SK-N-SH (cell line): ENCODE results near the gene CORO6. TPM values are rescaled to one million over a fixed set of nuclear protein-coding genes. Genes with fewer than 3 reads are reported as not detected.

Source experiments
- CTCF ChIA-PET: fragments of 300-600, 350-600 bp; formaldehyde crosslinking; extraction: SDS; loops from one replicate; lab custom pipeline; 2021; lab: Yijun Ruan, JAX
- POLR2A ChIA-PET: fragments of 350-600 bp; sonication (Branson Sonifier 250); formaldehyde crosslinking; extraction: SDS; loops from one replicate; lab custom pipeline; 2020; ENCODE audit warnings: antibody characterized with exemption, inconsistent platforms; lab: Yijun Ruan, JAX
- DNase-seq: peaks from one replicate; pipeline ENCODE4 v3.0.0; 2012
- H2AFZ ChIP-seq: fragments of 200-600 bp; sonication (generic); 2 replicates; pipeline ENCODE4 v1.8.1; 2016; ENCODE audit warnings: antibody characterized with exemption, mild to moderate bottlenecking, low read depth
- H3F3A ChIP-seq: fragments of 200-600 bp; sonication (generic); replicated peaks from 2 replicates; pipeline ENCODE3; 2016; ENCODE audit warnings: antibody characterized with exemption, mild to moderate bottlenecking; ENCODE audit not compliant: insufficient read depth
- H3K27ac ChIP-seq, 2 experiments: fragments of 200-500 bp in 1 of 2; fragments of 200-600 bp in 1 of 2; sonication (Bioruptor generic) in 1 of 2; sonication (generic), shearing (Covaris generic) in 1 of 2; 2 replicates each; pipeline versions ENCODE4 v1.5.1 to v1.6.1; 2014 to 2016; ENCODE audit warnings: low read depth in 2 of 2, inconsistent platforms in 1 of 2, low read length in 1 of 2, mild to moderate bottlenecking in 1 of 2, mixed read lengths in 1 of 2
- H3K27me3 ChIP-seq: fragments of 200-600 bp; sonication (generic), shearing (Covaris generic); 2 replicates; pipeline ENCODE4 v1.6.1; 2016; ENCODE audit warnings: mixed run types; ENCODE audit not compliant: insufficient read depth
- H3K36me3 ChIP-seq, 2 experiments: fragments of 200-500 bp in 1 of 2; fragments of 200-600 bp in 1 of 2; sonication (Bioruptor generic) in 1 of 2; sonication (generic) in 1 of 2; replicated peaks in 1 of 2; 2 replicates each; pipeline versions ENCODE3 to v1.5.1; 2014 to 2016; ENCODE audit warnings: low read length in 1 of 2, mild to moderate bottlenecking in 1 of 2; ENCODE audit not compliant: insufficient read depth in 2 of 2, control insufficient read depth in 1 of 2
- H3K4me1 ChIP-seq, 2 experiments: fragments of 200-500 bp in 1 of 2; fragments of 200-600 bp in 1 of 2; sonication (Bioruptor generic) in 1 of 2; sonication (generic), shearing (Covaris generic) in 1 of 2; 2 replicates each; pipeline versions ENCODE4 v1.5.1 to v1.6.1; 2014 to 2016; ENCODE audit warnings: low read depth in 1 of 2, low read length in 1 of 2, mixed run types in 1 of 2; ENCODE audit not compliant: insufficient read depth in 2 of 2, control insufficient read depth in 1 of 2
- H3K4me2 ChIP-seq: fragments of 200-600 bp; sonication (generic), shearing (Covaris generic); 2 replicates; pipeline ENCODE4 v1.6.1; 2017; ENCODE audit warnings: mixed run types
- H3K4me3 ChIP-seq, 2 experiments: fragments of 200-500 bp in 1 of 2; fragments of 200-600 bp in 1 of 2; sonication (Bioruptor generic) in 1 of 2; sonication (generic), shearing (Covaris generic) in 1 of 2; 2 replicates each; pipeline versions ENCODE4 v1.5.1 to v1.8.1; 2014 to 2016; ENCODE audit warnings: low read depth in 2 of 2, inconsistent platforms in 1 of 2, low read length in 1 of 2, mild to moderate bottlenecking in 1 of 2, mixed read lengths in 1 of 2, moderate library complexity in 1 of 2
- H3K79me2 ChIP-seq: fragments of 200-600 bp; sonication (generic); 2 replicates; pipeline ENCODE4 v1.8.1; 2017; ENCODE audit warnings: mild to moderate bottlenecking; ENCODE audit not compliant: insufficient read depth
- H3K9ac ChIP-seq: fragments of 200-600 bp; sonication (generic); 2 replicates; pipeline ENCODE4 v1.6.1; 2017; ENCODE audit warnings: mixed run types
- H3K9me2 ChIP-seq: fragments of 200-600 bp; sonication (generic); 2 replicates; pipeline ENCODE4 v1.6.1; 2017; ENCODE audit warnings: mixed run types
- H3K9me3 ChIP-seq: fragments of 200-600 bp; sonication (generic); 2 replicates; pipeline ENCODE4 v1.6.1; 2017; ENCODE audit warnings: mixed run types, mild to moderate bottlenecking, moderate library complexity
- H4K20me1 ChIP-seq: fragments of 200-600 bp; sonication (generic); 2 replicates; pipeline ENCODE4 v1.6.1; 2017; ENCODE audit warnings: mild to moderate bottlenecking, mixed run types; ENCODE audit not compliant: insufficient read depth
- CHD2 ChIP-seq: fragments of 150-350 bp; IDR thresholded peaks from 2 replicates; pipeline ENCODE4 v1.6.1; 2018; ENCODE audit warnings: low read length; ENCODE audit not compliant: partially characterized antibody
- ELF1 ChIP-seq: IDR thresholded peaks from 2 replicates; pipeline ENCODE4 v1.4.0; 2012
- FOXJ3 ChIP-seq: sonication (generic); formaldehyde crosslinking; IDR thresholded peaks from 2 replicates; pipeline ENCODE4 v1.5.1; 2020; ENCODE audit warnings: mild to moderate bottlenecking, missing genetic modification reagents
- GABPA ChIP-seq: IDR thresholded peaks from 2 replicates; pipeline ENCODE4 v1.4.0; 2012; ENCODE audit warnings: low read depth, mild to moderate bottlenecking
- MEF2A ChIP-seq: IDR thresholded peaks from 2 replicates; pipeline ENCODE4 v1.4.0; 2012; ENCODE audit warnings: low read depth, borderline replicate concordance
- NFIC ChIP-seq: IDR thresholded peaks from 2 replicates; pipeline ENCODE4 v1.4.0; 2012; ENCODE audit warnings: borderline replicate concordance
- NRF1 ChIP-seq: IDR thresholded peaks from 2 replicates; pipeline ENCODE4 v1.6.1; 2012; ENCODE audit warnings: low read depth, mild to moderate bottlenecking, low read length
- POLR2AphosphoS5 ChIP-seq: IDR thresholded peaks from 2 replicates; pipeline ENCODE4 v1.6.1; 2012; ENCODE audit warnings: low read depth, low read length
- WGBS: methylation state at CpG from one replicate; pipeline ENCODE4 v1.1.6; 2017; ENCODE audit warnings: low lambda C conversion rate; 5-methylcytosine and 5-hydroxymethylcytosine counted together
- polyA plus RNA-seq, 3 experiments: library from polyadenylated mRNA; depleted of rRNA; stranded (reverse); fragments of >200 nt; gene quantifications; 2 replicates each; pipeline ENCODE4 v1.2.3, GENCODE V29; 2012
- TF ChIP-seq, protein P1 (sequence below): fragments of 150-350 bp; IDR thresholded peaks from 2 replicates; pipeline ENCODE4 v1.6.1; 2017; ENCODE audit warnings: antibody characterized with exemption, low read length, low read depth, borderline replicate concordance
- TF ChIP-seq, protein P2 (sequence below): fragments of 200-600 bp; sonication (generic); IDR thresholded peaks from 2 replicates; pipeline ENCODE4 v1.6.1; 2017; ENCODE audit warnings: antibody characterized with exemption, mild to moderate bottlenecking, moderate library complexity
- TF ChIP-seq, protein P3 (sequence below): IDR thresholded peaks from 2 replicates; pipeline ENCODE4 v1.6.1; 2012; ENCODE audit warnings: mild to moderate bottlenecking, low read depth, low read length, moderate library complexity
- TF ChIP-seq, protein P4 (sequence below): IDR thresholded peaks from 2 replicates; pipeline ENCODE4 v1.4.0; 2012; ENCODE audit warnings: low read depth, borderline replicate concordance

Gene CORO6
- polyA plus RNA-seq, 1 of the 3 experiments (the other 2 are of a cell fraction) = 18.4 TPM

DNA sequence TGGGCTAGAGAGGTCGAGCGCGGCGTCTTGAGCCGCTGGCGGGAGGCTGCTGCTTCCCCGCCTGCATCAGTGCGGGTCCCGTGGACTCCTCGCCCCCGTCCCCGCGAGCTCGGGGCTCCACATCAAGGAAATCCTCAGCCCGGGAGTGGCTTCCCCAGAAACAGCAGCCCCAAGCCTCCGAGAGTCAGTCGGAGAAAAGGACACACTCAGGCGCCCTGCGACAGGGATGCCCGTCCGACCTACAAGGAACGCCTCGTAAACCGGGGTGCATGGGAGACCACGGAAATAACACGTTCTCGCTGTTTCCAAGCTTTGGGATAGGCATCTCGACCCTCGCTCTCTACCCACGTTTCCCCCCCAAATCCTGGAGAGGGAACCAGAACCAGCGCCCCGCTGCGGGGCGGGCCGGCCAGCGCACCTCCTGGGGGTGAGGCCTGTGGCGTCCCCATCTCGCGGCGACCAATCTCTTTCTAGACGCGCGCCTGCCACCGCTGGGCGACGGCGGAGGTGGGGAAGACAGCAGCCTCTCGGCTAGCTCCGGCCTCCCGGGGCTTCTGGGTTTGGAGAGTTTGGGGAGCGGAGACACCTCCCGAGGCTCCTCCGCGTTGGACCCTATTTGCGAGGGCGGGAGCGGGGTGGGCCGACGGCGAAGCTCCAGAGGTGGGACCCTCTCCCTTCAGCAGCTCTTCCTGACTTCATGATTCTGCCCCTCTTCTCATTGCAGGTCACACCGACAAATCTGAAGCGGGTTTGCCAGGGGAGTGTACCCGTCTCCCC is 55.0 kb downstream of the CORO6 start:
- Histone ChIP-seq H3K4me2 (peak overlapping the region; percentile 92), H3K36me3 (peaks cover 3 to 4% of the 10 kb centered on the region in 2 experiments), H3K27me3 (no peaks in the 10 kb centered on the region), H2AFZ (peak overlapping the region; percentile 97), H4K20me1 (no peaks in the 10 kb centered on the region), H3K4me3 (peak overlapping the region; percentile 76 to 81), H3F3A (peaks cover 7% of the 10 kb centered on the region), H3K79me2 (peaks cover 10% of the 10 kb centered on the region; the same call in 1 of the 2 replicates), H3K9ac (peak overlapping the region; percentile 62), H3K4me1 (peaks cover 8 to 22% of the 10 kb centered on the region in 2 experiments; a peak in 1 of 4 replicates), H3K9me2 (no peaks in the 10 kb centered on the region), H3K27ac (peak overlapping the region; percentile 77 to 89), H3K9me3 (no peaks in the 10 kb centered on the region)
- TF ChIP-seq FOXJ3 = 0 out of 2 replicates have a peak, but pooled peaks have one; percentile 18
- TF ChIP-seq, protein P1, sequence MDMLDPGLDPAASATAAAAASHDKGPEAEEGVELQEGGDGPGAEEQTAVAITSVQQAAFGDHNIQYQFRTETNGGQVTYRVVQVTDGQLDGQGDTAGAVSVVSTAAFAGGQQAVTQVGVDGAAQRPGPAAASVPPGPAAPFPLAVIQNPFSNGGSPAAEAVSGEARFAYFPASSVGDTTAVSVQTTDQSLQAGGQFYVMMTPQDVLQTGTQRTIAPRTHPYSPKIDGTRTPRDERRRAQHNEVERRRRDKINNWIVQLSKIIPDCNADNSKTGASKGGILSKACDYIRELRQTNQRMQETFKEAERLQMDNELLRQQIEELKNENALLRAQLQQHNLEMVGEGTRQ = no peak
- no peak for TF ChIP-seq NRF1
- TF ChIP-seq POLR2AphosphoS5 = peak; percentile 15; the same call in 1 of the 2 replicates
- TF ChIP-seq NFIC = no peak
- TF ChIP-seq, protein P2, sequence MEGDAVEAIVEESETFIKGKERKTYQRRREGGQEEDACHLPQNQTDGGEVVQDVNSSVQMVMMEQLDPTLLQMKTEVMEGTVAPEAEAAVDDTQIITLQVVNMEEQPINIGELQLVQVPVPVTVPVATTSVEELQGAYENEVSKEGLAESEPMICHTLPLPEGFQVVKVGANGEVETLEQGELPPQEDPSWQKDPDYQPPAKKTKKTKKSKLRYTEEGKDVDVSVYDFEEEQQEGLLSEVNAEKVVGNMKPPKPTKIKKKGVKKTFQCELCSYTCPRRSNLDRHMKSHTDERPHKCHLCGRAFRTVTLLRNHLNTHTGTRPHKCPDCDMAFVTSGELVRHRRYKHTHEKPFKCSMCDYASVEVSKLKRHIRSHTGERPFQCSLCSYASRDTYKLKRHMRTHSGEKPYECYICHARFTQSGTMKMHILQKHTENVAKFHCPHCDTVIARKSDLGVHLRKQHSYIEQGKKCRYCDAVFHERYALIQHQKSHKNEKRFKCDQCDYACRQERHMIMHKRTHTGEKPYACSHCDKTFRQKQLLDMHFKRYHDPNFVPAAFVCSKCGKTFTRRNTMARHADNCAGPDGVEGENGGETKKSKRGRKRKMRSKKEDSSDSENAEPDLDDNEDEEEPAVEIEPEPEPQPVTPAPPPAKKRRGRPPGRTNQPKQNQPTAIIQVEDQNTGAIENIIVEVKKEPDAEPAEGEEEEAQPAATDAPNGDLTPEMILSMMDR = peak; percentile 45
- no peak for TF ChIP-seq MEF2A
- CTCF ChIA-PET = interaction anchor here (0.6 to 11.6 kb wide), 23 partner anchors 8 to 537 kb away, joined by 3 to 166 read pairs (median 3); partner anchors contain the start of genes ANKRD13B and GIT1
- 3% methylated on average over 33 of the region's 63 CpGs for WGBS
- POLR2A ChIA-PET = interaction anchor here (0.5 to 1.1 kb wide), 2 partner anchors 23 to 1529 kb away, joined by 3 to 5 read pairs; no protein-coding TSS in a partner anchor
- peak; percentile 87 for DNase-seq

DNA sequence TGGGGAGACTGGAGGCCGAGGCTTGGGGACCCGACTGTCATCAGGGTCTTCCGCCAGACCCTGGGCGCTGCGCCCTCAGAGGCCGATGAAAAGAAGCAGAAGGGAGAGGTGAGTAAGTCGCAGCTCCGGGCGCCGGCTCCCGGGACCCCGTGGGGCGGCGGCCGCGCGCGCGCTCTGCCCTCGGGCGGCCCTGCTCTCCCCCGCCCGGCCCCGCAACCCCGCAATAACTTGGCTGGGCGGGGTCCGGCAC is 55.5 kb downstream of the CORO6 start:
- H2AFZ ChIP-seq = peak overlapping the region; percentile 97
- H4K20me1 ChIP-seq = no peaks in the 10 kb centered on the region
- POLR2A ChIA-PET = interaction anchor here (0.6 to 1.1 kb wide), 3 partner anchors 11 to 25 kb away, joined by 3 read pairs; no protein-coding TSS in a partner anchor
- peak overlapping the region; percentile 76 to 81 for H3K4me3 ChIP-seq
- TF ChIP-seq NRF1 (no peak), ELF1 (no peak), GABPA (no peak), CHD2 (no peak)
- TF ChIP-seq, protein P3, sequence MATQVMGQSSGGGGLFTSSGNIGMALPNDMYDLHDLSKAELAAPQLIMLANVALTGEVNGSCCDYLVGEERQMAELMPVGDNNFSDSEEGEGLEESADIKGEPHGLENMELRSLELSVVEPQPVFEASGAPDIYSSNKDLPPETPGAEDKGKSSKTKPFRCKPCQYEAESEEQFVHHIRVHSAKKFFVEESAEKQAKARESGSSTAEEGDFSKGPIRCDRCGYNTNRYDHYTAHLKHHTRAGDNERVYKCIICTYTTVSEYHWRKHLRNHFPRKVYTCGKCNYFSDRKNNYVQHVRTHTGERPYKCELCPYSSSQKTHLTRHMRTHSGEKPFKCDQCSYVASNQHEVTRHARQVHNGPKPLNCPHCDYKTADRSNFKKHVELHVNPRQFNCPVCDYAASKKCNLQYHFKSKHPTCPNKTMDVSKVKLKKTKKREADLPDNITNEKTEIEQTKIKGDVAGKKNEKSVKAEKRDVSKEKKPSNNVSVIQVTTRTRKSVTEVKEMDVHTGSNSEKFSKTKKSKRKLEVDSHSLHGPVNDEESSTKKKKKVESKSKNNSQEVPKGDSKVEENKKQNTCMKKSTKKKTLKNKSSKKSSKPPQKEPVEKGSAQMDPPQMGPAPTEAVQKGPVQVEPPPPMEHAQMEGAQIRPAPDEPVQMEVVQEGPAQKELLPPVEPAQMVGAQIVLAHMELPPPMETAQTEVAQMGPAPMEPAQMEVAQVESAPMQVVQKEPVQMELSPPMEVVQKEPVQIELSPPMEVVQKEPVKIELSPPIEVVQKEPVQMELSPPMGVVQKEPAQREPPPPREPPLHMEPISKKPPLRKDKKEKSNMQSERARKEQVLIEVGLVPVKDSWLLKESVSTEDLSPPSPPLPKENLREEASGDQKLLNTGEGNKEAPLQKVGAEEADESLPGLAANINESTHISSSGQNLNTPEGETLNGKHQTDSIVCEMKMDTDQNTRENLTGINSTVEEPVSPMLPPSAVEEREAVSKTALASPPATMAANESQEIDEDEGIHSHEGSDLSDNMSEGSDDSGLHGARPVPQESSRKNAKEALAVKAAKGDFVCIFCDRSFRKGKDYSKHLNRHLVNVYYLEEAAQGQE = no peak
- TF ChIP-seq, protein P4, sequence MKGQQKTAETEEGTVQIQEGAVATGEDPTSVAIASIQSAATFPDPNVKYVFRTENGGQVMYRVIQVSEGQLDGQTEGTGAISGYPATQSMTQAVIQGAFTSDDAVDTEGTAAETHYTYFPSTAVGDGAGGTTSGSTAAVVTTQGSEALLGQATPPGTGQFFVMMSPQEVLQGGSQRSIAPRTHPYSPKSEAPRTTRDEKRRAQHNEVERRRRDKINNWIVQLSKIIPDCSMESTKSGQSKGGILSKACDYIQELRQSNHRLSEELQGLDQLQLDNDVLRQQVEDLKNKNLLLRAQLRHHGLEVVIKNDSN = no peak
- TF ChIP-seq, all 33 proteins: peak for 0
- Histone ChIP-seq H3K9me3 (no peaks in the 10 kb centered on the region), H3K27me3 (no peaks in the 10 kb centered on the region), H3K4me1 (peaks cover 8 to 19% of the 10 kb centered on the region in 2 experiments; a peak in 1 of 4 replicates), H3K9me2 (no peaks in the 10 kb centered on the region), H3K27ac (peak overlapping the region in 1 of 2 experiments; percentile 77; a peak in 2 of 4 replicates), H3K4me2 (peak overlapping the region; percentile 92), H3K9ac (peak overlapping the region; percentile 62; the same call in 1 of the 2 replicates), H3K36me3 (peaks cover 1 to 4% of the 10 kb centered on the region in 2 experiments), H3K79me2 (peaks cover 10% of the 10 kb centered on the region; the same call in 1 of the 2 replicates), H3F3A (peaks cover 7% of the 10 kb centered on the region)
- CTCF ChIA-PET = interaction anchor here (0.8 to 11.6 kb wide), 16 partner anchors 8 to 420 kb away, joined by 3 to 166 read pairs (median 4); partner anchors contain the start of genes ANKRD13B and GIT1
- DNase-seq = no peak
- WGBS = 0% methylated on average over 5 of the region's 27 CpGs
